HG02870 (cell line): Measurements from ENCODE around the gene C18orf63.
A peak's percentile ranks its signal among the peaks of the same experiment; 100 is the strongest.
"Not testable (repeated sequence)": the region's sequence is repeated elsewhere in the genome, so short reads cannot be mapped to it uniquely, and the experiment has no call there.

Experiments
- ATAC-seq: cut with Tn5 transposase; IDR thresholded peaks from one replicate; pipeline ENCODE4 v1.9.1; 2021; ENCODE audit warnings: mild to moderate bottlenecking, moderate library complexity; ENCODE audit not compliant: unreplicated experiment

C18orf63 gene

GRCh38 chr18:74286106-74286855, 29.4 kb upstream of the C18orf63 start:
- no peak for ATAC-seq

GRCh38 chr18:74286856-74287255, 28.8 kb upstream of the C18orf63 start:
- ATAC-seq = no peak

GRCh38 chr18:74288041-74288440, 27.6 kb upstream of the C18orf63 start:
- ATAC-seq = no peak

- ATAC-seq = no peak
These were observed 26.9 kb upstream of the C18orf63 start for GRCh38 chr18:74288730-74289129.

GRCh38 chr18:74289137-74289536, 26.5 kb upstream of the C18orf63 start:
- no peak for ATAC-seq

- ATAC-seq = no peak
These were observed 25.6 kb upstream of the C18orf63 start for GRCh38 chr18:74290021-74290420.

GRCh38 chr18:74290794-74291471, 24.7 kb upstream of the C18orf63 start:
- no peak for ATAC-seq

- no peak for ATAC-seq
These were observed 24.2 kb upstream of the C18orf63 start for GRCh38 chr18:74291472-74291770.

GRCh38 chr18:74291771-74292540, 23.7 kb upstream of the C18orf63 start, which contains the start of gene CYB5A:
TSS of gene CYB5A (minus strand) at chr18:74291963. CDS start at chr18:74291875, 88 bp downstream.
- peak; percentile 99 for ATAC-seq

GRCh38 chr18:74292541-74292858, 23.1 kb upstream of the C18orf63 start:
- ATAC-seq = no peak

- not testable (repeated sequence) for ATAC-seq
These were observed 22.7 kb upstream of the C18orf63 start for GRCh38 chr18:74292982-74293381.

GRCh38 chr18:74294526-74294925, 21.1 kb upstream of the C18orf63 start:
- ATAC-seq = no peak

GRCh38 chr18:74299162-74299561, 16.5 kb upstream of the C18orf63 start:
- ATAC-seq = no peak

GRCh38 chr18:74299746-74300145, 15.9 kb upstream of the C18orf63 start:
- ATAC-seq = no peak

- ATAC-seq = peak; percentile 72
These were observed 12.3 kb upstream of the C18orf63 start for GRCh38 chr18:74303306-74303705.

- peak; percentile 22 for ATAC-seq
These were observed 11.7 kb upstream of the C18orf63 start for GRCh38 chr18:74303936-74304335.

GRCh38 chr18:74310411-74310810, 5.2 kb upstream of the C18orf63 start:
- no peak for ATAC-seq

- no peak for ATAC-seq
These were observed 4.6 kb upstream of the C18orf63 start for GRCh38 chr18:74311000-74311399.

GRCh38 chr18:74314759-74315463, 728 bp upstream of the C18orf63 start:
- no peak for ATAC-seq

- no peak for ATAC-seq
These were observed 875 bp downstream of the C18orf63 start for GRCh38 chr18:74316257-74317170.
